ENCODE results near the gene KRTAP5-2.
"Not testable (repeated sequence)": the region's sequence is repeated elsewhere in the genome, so short reads cannot be mapped to it uniquely, and the experiment has no call there.

KRTAP5-2 gene

DNA sequence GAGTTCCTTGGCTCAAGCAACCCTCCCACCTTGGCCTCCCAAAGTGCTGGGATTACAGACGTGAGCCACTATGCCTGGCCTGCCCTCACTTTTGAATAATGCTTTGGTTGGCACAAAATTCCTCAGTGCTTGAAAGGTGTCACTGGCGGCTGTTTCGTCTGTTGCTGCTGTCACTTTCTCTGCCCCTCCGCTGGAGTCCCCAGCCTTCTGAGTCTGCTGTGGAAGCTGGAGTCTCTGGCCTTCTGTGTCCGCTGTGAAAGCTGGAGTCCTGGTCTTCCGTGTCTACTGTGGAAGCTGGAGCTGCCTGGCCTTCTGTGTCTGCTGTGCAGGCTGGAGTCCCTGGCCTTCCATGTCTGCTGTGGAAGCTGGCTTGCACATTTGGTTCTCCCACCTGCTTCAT is 8.1 kb downstream of the KRTAP5-2 start:
- DNase-seq (ENCODE audit: low read depth) = no peak

DNA sequence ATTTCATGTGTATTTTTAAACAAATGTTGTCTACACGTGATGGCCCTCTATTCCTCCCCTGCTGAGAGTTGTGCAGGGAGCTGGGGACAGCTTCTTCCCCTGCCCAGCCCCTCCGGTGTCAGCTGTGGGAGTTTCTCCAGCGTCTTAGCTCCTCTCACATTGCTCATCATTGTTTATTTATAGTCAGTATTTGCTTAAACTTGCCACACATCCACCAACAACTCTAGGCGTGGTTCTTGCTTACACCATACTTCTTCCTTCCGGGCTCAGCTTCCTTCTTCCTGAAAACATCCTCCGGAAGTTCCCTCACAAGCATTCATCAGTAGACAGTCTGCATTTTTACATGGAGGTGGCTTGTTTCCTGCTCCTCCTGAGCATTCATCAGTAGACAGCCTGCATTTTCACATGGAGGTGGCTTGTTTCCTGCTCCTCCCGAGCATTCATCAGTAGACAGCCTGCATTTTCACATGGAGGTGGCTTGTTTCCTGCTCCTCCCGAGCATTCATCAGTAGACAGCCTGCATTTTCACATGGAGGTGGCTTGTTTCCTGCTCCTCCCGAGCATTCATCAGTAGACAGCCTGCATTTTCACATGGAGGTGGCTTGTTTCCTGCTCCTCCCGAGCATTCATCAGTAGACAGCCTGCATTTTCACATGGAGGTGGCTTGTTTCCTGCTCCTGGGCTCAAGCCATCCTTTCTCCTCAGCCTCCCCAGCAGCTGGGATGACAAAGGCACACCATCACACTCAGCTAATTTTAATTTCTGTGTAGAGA is 8.7 kb downstream of the KRTAP5-2 start:
- not testable (repeated sequence) for DNase-seq (ENCODE audit: low read depth)

DNA sequence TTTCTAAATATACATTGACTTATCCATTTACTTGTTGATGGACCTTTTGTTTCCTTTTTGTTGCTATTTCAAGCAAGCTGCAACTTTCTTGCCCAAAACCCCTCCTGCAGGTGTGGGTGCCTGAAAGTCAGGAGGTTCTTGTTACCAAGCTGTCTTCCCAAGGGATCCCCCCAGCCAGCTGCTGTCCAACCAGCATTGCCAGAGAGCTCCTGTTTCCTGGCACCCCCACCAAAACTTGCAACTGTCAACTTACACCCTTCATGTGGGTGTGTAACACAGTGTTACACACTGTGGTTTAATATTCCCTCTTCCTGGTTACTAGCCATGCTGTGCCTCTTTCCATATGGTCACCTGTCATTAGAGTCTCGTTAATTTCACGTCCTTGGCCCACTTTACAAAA is 11.4 kb downstream of the KRTAP5-2 start:
- no peak for DNase-seq (ENCODE audit: low read depth)

DNA sequence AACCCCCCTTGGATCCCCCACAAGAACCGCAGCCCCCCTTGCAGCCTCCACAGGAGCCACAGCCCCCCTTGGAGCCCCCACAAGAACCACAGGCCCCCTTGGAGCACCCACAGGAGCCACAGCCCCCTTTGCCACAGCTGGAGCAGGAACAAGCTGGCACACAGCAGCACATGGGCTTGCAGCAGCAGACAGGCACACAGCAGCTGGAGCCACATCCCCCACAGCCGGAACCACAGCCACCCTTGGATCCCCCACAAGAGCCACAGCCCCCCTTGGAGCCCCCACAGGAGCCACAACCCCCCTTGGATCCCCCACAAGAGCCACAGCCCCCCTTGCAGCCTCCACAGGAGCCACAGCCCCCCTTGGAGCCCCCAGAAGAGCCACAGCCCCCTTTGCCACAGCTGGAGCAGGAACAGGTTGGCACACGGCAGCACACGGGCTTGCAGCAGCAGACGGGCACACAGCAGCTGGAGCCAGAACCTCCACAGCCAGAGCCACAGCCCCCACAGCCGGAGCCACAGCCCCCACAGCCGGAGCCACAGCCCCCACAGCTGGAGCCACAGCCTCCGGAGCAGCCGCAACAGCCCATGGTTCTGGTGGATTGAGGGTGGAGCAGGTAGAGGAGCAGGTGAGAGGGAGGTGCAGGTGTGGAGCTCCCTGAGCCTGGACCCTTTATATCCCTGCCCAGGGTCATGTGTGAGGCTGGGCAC is 13.3 kb downstream of the KRTAP5-2 start, which contains the start of gene KRTAP5-1:
Gene KRTAP5-1 (minus strand): TSS at position 623 of the 710 bp plus-strand sequence. CDS start 34 bp downstream, at position 589.
- DNase-seq (ENCODE audit: low read depth) = not testable (repeated sequence)

DNA sequence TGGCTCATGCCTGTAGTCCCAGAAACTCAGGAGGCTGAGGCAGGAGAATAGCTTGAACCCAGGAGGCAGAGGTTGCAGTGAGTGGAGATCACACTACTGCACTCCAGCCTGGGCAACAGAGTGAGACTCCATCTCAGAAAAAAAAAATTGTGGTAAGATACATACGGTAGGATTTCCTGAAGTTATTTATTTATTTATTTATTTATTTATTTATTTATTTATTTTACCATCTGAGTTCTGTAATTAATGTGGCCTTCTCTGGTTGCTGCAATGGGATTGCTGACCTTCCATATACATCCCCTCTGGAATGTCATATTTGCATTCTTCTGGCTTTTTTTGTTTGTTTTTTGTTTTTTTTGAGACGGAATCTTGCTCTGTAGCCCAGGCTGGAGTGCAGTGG is 15.2 kb downstream of the KRTAP5-2 start:
- not testable (repeated sequence) for DNase-seq (ENCODE audit: low read depth)

DNA sequence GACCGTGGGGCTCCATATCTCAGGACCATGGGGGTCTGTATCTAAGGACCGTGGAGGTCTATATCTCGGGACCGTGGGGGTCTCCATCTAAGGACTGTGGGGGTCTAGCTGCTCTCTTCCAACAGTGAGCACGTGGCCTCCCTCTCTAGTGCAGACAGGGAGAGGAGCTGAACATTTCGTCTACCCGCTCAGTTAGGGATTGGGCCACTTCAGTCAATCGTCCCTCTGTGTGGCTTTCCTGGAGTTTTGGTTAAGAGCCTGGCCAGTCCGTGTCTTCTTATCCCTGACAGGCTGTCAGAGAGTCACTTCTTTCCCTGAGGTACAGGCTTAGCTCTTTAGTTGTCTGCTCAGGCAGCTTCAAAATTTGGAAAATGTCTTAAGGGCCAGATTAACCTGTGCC is 16.1 kb downstream of the KRTAP5-2 start:
- no peak for DNase-seq (ENCODE audit: low read depth)

DNA sequence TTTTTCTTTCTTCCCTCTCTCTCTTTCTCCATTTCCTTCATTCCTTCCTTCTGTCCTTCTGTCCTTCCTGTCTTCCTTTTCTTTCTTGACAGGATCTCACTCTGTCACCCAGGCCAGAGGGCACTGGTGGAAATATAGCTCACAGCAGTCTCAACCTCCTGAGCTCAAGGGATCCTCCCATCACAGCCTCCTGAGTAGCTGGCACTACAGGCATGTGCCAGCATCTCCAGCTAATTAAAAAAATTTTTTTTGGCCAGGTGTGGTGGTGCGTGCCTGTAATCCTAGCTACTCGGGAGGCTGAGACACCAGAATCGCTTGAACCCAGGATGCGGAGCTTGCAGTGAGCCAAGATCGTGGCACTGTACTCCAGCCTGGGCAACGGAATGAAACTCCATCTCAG is 21.3 kb downstream of the KRTAP5-2 start:
- no peak for DNase-seq (ENCODE audit: low read depth)

DNA sequence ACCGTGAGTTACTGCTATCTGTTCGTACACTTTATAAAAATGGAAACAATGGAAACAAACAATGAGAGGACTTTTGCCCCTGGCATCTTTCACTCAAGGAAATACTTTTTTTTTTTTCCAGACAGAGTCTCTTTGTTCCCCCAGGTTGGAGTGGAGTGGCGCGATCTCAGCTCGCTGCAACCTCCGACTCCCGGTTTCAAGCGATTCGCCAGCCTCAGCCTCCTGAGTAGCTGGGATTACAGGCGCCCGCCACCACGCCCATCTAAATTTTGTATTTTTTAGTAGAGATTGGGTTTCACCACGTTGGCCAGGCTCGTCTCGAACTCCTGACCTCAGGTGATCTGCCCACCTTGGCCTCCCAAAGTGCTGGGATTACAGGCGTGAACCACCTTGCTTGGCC is 22.3 kb downstream of the KRTAP5-2 start:
- not testable (repeated sequence) for DNase-seq (ENCODE audit: low read depth)

DNA sequence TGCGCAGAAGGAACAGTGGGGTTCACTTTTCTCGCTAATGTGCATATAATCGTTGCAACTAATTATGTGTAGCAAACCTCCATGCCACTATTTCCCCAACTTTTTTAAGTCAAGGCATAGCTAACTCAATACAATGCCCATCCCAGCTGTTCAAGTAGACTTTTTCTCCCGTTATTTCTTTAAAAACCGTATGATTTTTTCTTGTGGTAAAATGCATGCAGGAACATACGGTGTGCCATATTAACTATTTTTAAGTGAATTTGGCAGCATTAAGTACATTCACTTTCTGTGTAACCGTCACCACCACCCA is 23.2 kb downstream of the KRTAP5-2 start:
- no peak for DNase-seq (ENCODE audit: low read depth)

DNA sequence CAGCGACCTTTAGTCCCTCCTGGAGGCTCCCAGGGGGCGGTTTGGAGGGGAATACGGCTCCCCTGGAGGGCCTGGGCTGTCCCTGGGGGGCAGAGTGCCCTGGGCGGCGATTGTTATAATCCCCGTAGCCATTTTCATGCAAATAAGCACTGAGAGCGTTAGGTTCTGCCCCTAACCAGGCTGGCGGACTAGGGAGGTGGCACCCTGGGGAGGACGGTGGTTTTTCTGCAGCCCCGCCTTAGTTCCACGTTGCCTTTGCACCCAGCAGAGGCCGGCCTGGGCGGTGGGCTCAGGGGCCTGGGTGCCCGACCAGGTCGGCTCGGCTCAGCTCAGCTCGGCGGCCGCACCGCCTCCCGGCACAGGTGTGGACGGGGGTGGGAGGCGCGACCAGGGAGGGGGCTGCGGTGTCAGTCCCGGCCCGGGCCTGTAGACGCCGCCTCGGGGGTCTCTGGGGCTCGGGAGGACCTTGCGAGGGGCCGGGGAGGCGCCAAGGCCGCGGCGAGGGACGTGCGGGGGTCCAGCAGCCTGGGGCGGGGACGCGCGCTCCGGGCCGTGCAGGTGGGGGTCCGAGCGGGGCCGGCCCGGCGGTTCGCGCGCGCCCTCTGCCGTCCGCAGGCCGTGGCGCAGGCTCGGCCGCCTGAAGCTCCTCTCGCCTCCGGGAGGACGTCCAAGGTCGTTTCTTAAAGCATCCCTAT is 23.7 kb downstream of the KRTAP5-2 start:
- DNase-seq (ENCODE audit: low read depth) = no peak

DNA sequence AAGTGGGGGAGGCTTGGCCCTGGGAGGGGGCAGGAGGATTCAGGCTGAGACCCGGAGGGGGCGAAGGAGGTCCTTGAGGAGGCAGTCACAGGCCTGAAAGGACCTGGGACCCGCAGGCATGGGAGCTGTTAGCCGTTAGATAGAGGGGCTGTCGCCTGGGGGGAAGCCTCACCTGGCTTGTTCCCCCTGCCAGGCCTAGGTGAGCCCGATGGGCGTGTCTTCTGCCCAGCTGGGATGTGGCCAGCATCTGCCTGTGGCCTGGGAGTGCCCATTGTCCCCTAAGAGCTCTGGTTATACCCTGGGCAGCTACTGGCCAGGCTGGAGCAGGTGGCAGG is 24.2 kb downstream of the KRTAP5-2 start:
- DNase-seq (ENCODE audit: low read depth) = no peak

DNA sequence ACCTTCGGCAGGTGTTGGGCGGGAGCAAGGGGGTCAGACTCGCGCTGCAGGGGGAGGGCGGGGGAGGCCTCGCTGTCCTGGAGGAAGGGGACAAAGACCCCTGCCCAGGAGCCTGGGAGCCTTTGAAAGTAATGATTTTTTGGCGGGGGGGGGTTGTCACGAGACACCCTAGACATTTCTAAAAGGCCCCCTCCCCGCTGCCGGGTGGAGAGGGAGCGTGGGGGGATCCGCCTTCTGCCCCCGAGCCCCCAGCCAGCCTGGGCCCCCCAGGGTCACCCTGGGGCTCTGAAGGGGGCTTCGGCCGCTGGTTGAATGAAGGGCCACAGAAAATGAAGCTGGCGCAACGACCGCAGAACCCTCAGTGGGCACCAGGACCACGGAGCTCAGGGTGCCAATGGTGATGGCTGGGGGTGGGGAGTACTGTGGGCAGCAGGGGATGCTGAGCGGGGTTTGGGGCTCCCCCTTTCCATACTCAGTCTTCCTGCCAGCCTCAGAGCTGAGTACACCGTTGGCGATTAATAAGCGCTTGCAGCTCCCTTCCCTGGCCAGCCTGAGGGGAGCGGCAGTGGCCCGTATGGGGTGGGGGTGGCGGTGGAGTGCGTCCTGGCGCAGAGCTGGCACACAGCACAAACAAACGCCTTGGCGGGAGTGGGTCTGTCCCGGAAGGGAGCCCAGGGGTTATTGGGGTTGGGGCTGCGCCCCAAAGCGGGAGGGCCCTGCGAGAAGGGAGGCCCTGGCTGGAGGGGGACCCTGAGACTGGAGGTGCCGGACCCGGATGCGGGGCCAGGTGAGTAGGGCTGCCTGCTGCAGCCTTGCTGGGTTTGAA is 24.8 kb downstream of the KRTAP5-2 start:
- DNase-seq (ENCODE audit: low read depth) = no peak

DNA sequence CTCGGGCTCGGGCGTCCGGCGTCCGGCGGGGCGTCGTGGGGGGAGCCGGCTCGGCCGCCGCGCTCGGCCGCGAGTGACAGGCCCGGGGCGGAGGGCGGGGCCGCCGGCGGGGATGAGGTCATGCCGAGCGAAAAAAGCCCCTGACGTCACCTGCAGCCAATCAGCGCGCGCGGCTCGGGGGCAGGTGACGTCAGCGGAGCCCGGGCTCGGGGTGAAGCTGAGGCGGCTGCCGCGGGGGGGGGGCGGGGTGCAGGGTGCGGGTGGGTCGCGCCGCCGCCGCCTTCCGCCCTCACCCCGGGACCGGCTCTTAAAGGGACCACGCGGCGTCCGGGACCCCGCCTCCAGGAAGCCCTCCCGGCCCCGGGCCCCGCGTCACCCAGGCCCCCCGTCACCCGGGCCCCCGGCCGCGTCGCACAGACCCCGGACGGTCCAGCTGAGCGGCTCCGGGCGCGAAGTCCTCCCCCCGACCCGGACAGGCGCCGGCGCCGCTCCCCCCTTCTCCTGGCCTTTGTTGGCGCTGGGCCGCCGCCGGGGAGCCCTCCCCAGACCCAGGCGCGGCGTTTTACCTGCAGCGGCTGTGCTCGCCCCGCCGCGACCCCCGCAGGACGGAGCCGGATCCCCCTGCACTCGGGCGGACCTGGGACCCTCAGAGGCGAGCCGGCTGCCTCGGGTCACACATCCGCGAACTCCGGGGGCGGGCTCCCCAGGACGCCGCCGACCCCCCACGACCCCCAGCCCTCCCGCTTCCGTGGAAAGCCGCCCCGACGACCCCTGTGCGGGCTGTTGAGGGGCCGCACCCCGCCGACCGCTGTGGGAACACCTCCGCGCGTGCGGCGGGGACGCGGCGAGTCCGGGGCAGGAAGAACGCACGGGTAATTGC is 25.7 kb downstream of the KRTAP5-2 start, which contains the start of gene DUSP8:
Gene DUSP8 (minus strand): TSS at position 75 of the 880 bp plus-strand sequence. CDS start 6,445 bp downstream, outside the sequence.
- peak; percentile 93 for DNase-seq (ENCODE audit: low read depth)

DNA sequence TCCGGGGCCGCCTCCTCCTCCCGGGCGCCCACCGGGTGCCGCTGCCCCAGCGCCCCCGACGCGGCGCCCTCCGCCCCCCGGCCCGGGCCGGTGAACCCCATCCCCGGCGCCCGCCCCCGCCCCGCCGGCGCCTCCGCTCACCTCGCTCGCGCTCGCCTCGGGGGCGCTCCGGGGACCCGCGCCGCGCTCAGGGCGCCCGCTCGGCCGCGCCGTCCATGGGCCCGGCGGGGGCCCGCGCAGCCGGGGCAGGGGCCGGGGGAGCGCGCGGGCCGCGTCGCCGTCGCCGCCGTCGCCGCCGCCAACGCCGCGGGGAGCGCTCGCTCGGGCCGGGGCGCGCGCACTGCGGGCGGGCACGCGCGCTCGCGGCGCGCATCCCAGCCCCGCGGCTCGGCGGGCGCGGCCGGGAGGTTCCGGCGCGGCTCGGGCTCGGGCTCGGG is 26.3 kb downstream of the KRTAP5-2 start:
- DNase-seq (ENCODE audit: low read depth) = no peak

DNA sequence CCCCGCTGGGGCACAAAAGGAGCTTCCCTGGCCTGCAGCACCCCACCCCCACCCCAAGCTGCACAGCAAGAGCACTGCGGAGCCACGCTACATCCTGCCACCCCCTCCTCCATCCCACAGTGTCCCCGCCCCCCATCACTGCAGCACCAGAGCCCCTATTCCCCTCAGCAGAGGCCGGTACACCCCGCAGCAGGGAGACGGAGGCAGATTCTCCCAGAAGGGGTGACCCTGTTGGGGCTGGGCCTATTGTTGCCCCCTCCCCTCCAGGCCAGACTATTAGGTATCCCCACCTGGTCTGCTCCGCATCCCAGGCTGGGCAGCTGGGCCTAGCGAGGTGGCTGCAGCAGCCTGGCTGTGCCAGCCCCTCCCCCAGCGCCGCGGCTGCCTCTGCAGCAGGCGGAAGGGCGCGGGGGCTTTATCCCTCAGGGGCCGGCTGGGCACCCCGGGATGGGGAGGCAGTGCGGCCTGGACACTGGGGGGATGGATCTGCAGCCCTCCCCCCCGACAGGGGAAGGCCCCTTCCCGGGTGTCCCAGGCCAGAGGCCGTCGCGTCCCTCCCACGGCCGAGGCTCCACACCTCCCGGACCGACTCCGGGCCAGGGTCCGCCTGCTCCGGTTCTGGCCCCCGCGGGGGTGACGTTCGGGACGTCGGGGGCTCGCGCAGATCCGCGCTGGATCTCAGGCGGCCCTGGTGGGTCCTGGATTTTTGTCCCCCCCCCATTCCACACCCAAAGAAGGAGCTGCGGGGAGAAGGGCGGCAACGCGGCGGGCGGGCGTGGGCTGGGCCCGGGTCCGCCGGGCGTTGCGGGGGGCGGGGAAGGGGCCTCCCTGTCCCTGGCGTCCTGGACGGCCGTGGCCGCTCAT is 27.0 kb downstream of the KRTAP5-2 start:
- DNase-seq (ENCODE audit: low read depth) = no peak

DNA sequence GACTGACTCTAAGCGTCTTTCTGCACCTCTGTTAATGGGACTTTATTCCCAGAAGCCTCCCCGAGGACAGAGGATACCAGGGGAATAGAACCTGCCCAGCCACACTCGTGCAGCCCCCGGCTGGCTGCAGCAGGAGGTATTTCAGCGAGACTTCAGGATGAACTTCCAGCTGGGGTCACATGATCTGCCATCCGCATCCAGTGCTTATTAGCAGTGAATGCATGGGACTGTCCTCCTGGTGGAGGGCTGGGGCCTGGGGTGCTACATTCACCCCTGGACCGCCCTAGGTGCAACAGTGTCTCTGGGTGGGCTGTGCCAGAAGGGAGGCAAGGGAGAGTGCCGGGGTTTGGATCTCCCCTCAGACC is 27.6 kb downstream of the KRTAP5-2 start:
- DNase-seq (ENCODE audit: low read depth) = no peak

DNA sequence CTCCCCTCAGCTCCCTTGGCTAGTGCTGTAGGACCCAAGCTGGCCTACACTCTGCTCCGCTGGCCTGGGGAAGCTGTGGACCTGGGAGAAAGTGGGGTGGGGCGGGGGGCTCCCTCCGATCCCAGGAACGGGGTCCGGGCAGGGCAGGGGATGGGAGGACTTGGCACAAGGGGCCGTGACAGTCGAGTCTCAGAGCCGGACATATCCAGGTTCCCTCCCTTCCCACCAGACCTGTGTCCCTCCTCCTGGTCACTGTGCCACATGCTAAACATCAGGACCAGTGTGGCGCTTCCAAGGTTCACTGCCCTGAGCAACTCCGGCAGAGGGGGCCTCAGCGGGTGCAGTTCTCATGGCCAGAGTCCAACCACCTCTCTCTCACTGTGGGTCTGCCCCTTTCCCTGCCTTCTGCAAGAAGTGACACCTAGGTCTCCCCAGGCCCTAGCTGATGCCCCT is 28.1 kb downstream of the KRTAP5-2 start:
- no peak for DNase-seq (ENCODE audit: low read depth)

DNA sequence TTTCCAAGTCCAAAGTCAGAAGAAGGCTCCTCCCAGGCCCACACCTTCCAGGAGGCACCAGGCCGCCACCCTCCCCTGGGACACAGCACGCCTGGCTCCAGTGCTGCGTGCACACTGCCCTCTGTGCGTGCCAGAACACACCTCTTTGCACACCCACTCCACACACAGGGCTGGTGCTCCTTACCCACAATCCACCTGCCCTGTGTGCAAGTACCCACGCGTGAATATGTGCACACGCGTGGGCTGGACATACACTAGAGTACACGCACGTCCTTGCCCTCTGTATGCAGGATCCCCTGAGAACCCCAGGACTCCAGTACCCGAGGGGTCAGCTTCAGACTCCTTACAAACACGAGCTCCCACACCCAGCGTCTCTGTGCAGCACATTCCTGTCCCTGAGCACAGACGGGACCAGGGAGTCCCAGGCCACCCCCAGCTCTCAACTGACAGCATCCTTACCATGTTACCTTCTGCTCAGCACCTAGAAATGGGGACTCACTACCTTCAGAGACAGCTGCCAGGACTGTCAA is 28.8 kb downstream of the KRTAP5-2 start:
- no peak for DNase-seq (ENCODE audit: low read depth)

DNA sequence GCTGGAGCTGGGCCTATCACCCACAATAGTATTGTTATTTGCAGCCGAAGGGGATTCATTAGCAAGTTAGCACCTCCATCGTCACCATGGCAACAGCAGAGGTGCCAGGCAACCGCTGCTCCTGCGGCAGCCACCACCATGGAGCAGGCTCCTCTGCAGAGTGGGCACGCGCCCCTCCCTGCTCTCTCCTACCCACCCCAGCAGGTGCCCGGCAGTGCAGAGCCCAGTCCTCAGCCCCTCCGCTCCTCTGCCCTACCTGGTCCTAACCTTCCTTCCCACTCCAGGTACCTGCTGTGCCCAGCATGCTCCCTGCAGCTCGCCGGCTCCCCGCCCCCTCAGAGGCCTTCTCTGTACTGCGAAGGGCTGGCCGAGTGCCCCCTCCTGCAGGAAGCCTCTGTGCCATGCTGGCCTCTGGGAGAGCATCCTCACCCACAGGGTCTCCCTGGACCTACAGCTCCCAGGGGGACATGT is 29.6 kb downstream of the KRTAP5-2 start:
- no peak for DNase-seq (ENCODE audit: low read depth)

DNA sequence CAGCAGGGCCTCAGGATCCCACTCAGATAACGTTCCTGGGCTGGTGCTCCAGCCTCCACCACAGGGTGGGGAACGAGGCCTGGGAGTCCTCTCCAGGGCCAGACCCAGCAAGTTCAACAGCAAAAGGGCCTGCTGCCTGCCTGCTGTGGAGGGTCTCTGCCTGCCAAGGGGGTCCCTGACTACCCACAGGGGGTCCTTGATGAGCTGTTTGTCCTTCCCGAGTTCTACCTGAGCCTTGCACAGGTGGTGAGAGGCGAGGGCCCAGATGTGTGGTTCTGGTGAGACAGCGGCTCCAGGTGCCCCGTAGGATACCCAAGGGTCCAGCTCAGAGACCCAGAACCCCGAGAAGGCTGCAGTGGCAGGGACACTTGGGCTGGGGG is 30.4 kb downstream of the KRTAP5-2 start:
- no peak for DNase-seq (ENCODE audit: low read depth)
